Keratinocyte (primary cell): Measurements from ENCODE around the gene ITPR1. TPM values are rescaled to one million over a fixed set of nuclear protein-coding genes. Genes with fewer than 3 reads are reported as not detected.
A peak's percentile ranks its signal among the peaks of the same experiment; 100 is the strongest.

Experiments used
- DNase-seq: peaks from one replicate; pipeline ENCODE4 v3.0.0-alpha.2; 2011; ENCODE audit warnings: low read depth, missing footprints, low spot score
- FAIRE-seq: peaks from 2 replicates; lab custom pipeline; 2011; peaks lifted over from hg19 to GRCh38; lab: Jason Lieb, UNC
- H2AFZ ChIP-seq: 2 replicates; pipeline ENCODE4 v1.6.0; 2012; ENCODE audit warnings: low read length, control low read depth, inconsistent platforms; ENCODE audit not compliant: control insufficient read depth
- H3K27ac ChIP-seq: 2 replicates; pipeline ENCODE4 v1.5.1; 2011; ENCODE audit warnings: low read length; ENCODE audit not compliant: control insufficient read depth, insufficient read depth
- H3K27me3 ChIP-seq: 3 replicates; pipeline ENCODE4 v1.6.0; 2011; ENCODE audit warnings: low read length; ENCODE audit not compliant: control insufficient read depth, insufficient read depth; ENCODE audit errors: extremely low read depth
- H3K36me3 ChIP-seq, 2 experiments: 2 replicates in 1 of 2; 3 replicates in 1 of 2; pipeline ENCODE4 v1.5.1; 2011; ENCODE audit warnings: low read length in 2 of 2, mild to moderate bottlenecking in 1 of 2; ENCODE audit not compliant: control insufficient read depth in 2 of 2, insufficient read depth in 2 of 2; ENCODE audit errors: extremely low read depth in 1 of 2
- H3K4me1 ChIP-seq: 3 replicates; pipeline ENCODE4 v1.5.1; 2011; ENCODE audit warnings: low read length; ENCODE audit not compliant: control insufficient read depth, insufficient read depth; ENCODE audit errors: extremely low read depth
- H3K4me2 ChIP-seq: 3 replicates; pipeline ENCODE4 v1.6.0; 2011; ENCODE audit warnings: low read depth, low read length; ENCODE audit not compliant: control insufficient read depth, insufficient read depth; ENCODE audit errors: extremely low read depth
- H3K4me3 ChIP-seq, 3 experiments: fragments of 200-600 bp in 1 of 3; sonication (generic) in 1 of 3; 2 replicates in 2 of 3; 3 replicates in 1 of 3; pipeline ENCODE4 v1.5.1; 2011 to 2016; ENCODE audit warnings: low read length in 3 of 3, mild to moderate bottlenecking in 3 of 3, control low read depth in 2 of 3, inconsistent platforms in 1 of 3, low read depth in 1 of 3, mixed read lengths in 1 of 3, mixed run types in 1 of 3, moderate library complexity in 1 of 3; ENCODE audit not compliant: control insufficient read depth in 2 of 3, insufficient read depth in 2 of 3; ENCODE audit errors: extremely low read depth in 1 of 3
- H3K79me2 ChIP-seq: 2 replicates; pipeline ENCODE4 v1.6.0; 2012; ENCODE audit warnings: low read length; ENCODE audit not compliant: control insufficient read depth, insufficient read depth
- H3K9ac ChIP-seq: 3 replicates; pipeline ENCODE4 v1.6.0; 2011; ENCODE audit warnings: low read length; ENCODE audit not compliant: control insufficient read depth, insufficient read depth; ENCODE audit errors: extremely low read depth
- H3K9me1 ChIP-seq: 3 replicates; pipeline ENCODE4 v1.6.0; 2011; ENCODE audit warnings: low read length; ENCODE audit not compliant: control insufficient read depth, insufficient read depth; ENCODE audit errors: extremely low read depth
- H3K9me3 ChIP-seq: 2 replicates; pipeline ENCODE4 v1.5.1; 2012; ENCODE audit warnings: low read depth, low read length; ENCODE audit not compliant: control insufficient read depth
- H4K20me1 ChIP-seq: 3 replicates; pipeline ENCODE4 v1.6.0; 2011; ENCODE audit warnings: low read length; ENCODE audit not compliant: control insufficient read depth, insufficient read depth; ENCODE audit errors: extremely low read depth
- CTCF ChIP-seq, 3 experiments: IDR thresholded peaks in 1 of 3; conservative IDR thresholded peaks in 1 of 3; optimal IDR thresholded peaks in 1 of 3; 2 replicates in 2 of 3; 3 replicates in 1 of 3; pipeline versions ENCODE3 to v1.5.1; 2011; ENCODE audit warnings: low read length in 3 of 3, mild to moderate bottlenecking in 3 of 3, moderate library complexity in 2 of 3, control low read depth in 1 of 3, inconsistent platforms in 1 of 3; ENCODE audit not compliant: insufficient read depth in 2 of 3; ENCODE audit errors: extremely low read depth in 1 of 3
- EZH2 ChIP-seq: IDR thresholded peaks from one replicate; pipeline ENCODE4 v1.6.1; 2012; ENCODE audit warnings: inconsistent platforms, mild to moderate bottlenecking, low read length, moderate library complexity
- dilution Hi-C: fragments of 300-500 bp; cut with MboI; formaldehyde crosslinking; loops from one replicate; pipeline ENCODE4 v1.7.0; 2020; ENCODE audit warnings: low sequenced_read_pairs; ENCODE audit not compliant: extremely low pct_ligation_motif_present
- polyA plus RNA-seq, 5 experiments: library from polyadenylated mRNA; depleted of rRNA in 3 of 5; stranded (reverse) in 3 of 5; stranded (forward) in 1 of 5; unstranded in 1 of 5; fragments of >200 nt; gene quantifications; 1 replicate in 1 of 5; 2 replicates in 3 of 5; 3 replicates in 1 of 5; pipeline versions ENCODE4 v1.2.1 to v1.2.3, GENCODE V29; 2011 to 2012; ENCODE audit warnings: missing spikeins in 2 of 5, low read depth in 1 of 5, low replicate concordance in 1 of 5

ITPR1 gene
- polyA plus RNA-seq, 1 donor (not counting 4 experiments of a cell fraction or from before 2014, with no cell fraction given), result 3.5 TPM

- dilution Hi-C loops, result no loop called here
- H3K4me3 ChIP-seq, result no peak overlapping the region
- H3K36me3 ChIP-seq, result no peaks in the 10 kb centered on the region
- no peaks in the 10 kb centered on the region for H3K4me1 ChIP-seq
- H3K27me3 ChIP-seq, result no peaks in the 10 kb centered on the region
- no peaks in the 10 kb centered on the region for H3K79me2 ChIP-seq
- H3K9me1 ChIP-seq, result no peaks in the 10 kb centered on the region
- no peak overlapping the region for H3K9ac ChIP-seq
- DNase-seq (no peak), FAIRE-seq (no peak)
- no peak overlapping the region for H2AFZ ChIP-seq
- no peaks in the 10 kb centered on the region for H3K9me3 ChIP-seq
- H4K20me1 ChIP-seq, result no peaks in the 10 kb centered on the region
- TF ChIP-seq EZH2, result no peak
- no peak for TF ChIP-seq CTCF (optimal IDR thresholded peaks at IDR 0.05 in 1 of 3, IDR thresholded peaks at IDR 0.05 in 1 of 3, conservative IDR thresholded peaks at IDR 0.05 in 1 of 3; ENCODE audit: extremely low read depth in 1 of 3, insufficient read depth in 2 of 3, low read length in 3 of 3)
- no peak overlapping the region for H3K27ac ChIP-seq
- H3K4me2 ChIP-seq, result no peak overlapping the region
Observed at GRCh38 chr3:4666071-4666470, 172.9 kb downstream of the ITPR1 start.

- Histone ChIP-seq H3K27ac (no peak overlapping the region), H3K79me2 (no peaks in the 10 kb centered on the region), H3K4me3 (no peak overlapping the region), H3K4me1 (no peaks in the 10 kb centered on the region), H3K36me3 (no peaks in the 10 kb centered on the region), H2AFZ (no peak overlapping the region), H4K20me1 (no peaks in the 10 kb centered on the region), H3K27me3 (no peaks in the 10 kb centered on the region), H3K9ac (no peak overlapping the region), H3K9me3 (no peaks in the 10 kb centered on the region), H3K9me1 (no peaks in the 10 kb centered on the region), H3K4me2 (no peak overlapping the region)
- FAIRE-seq, result no peak
- TF ChIP-seq CTCF (optimal IDR thresholded peaks at IDR 0.05 in 1 of 3, IDR thresholded peaks at IDR 0.05 in 1 of 3, conservative IDR thresholded peaks at IDR 0.05 in 1 of 3; ENCODE audit: extremely low read depth in 1 of 3, insufficient read depth in 2 of 3, low read length in 3 of 3) (peak; percentile 28 to 41 (median 38)), EZH2 (no peak)
- no peak for DNase-seq
- dilution Hi-C loops, result no loop called here
Observed at GRCh38 chr3:4670352-4670751, 177.2 kb downstream of the ITPR1 start.
